HepG2 (cell line): ENCODE results near the gene CTIF. TPM values are rescaled to one million over a fixed set of nuclear protein-coding genes. Genes with fewer than 3 reads are reported as not detected.
A peak's percentile ranks its signal among the peaks of the same experiment; 100 is the strongest.

Experiments used
- ATF7 ChIP-seq, 2 experiments: fragments of 450-650 bp in 1 of 2; sonication (generic) in 1 of 2; formaldehyde crosslinking in 1 of 2; IDR thresholded peaks; 2 replicates each; pipeline versions ENCODE4 v1.4.0 to v1.6.1; 2016 to 2020; ENCODE audit warnings: antibody characterized with exemption in 1 of 2, mild to moderate bottlenecking in 1 of 2, missing genetic modification reagents in 1 of 2
- PLRG1 ChIP-seq: fragments of 450-650 bp; conservative IDR thresholded peaks from 2 replicates; pipeline ENCODE4 v1.6.1; 2016
- POGZ ChIP-seq: sonication (generic); formaldehyde crosslinking; IDR thresholded peaks from 2 replicates; pipeline ENCODE4 v1.4.0; 2020; ENCODE audit warnings: mild to moderate bottlenecking, missing genetic modification reagents
- PREB ChIP-seq: sonication (generic); formaldehyde crosslinking; IDR thresholded peaks from 2 replicates; pipeline ENCODE4 v1.4.0; 2020; ENCODE audit warnings: missing genetic modification reagents
- ZBTB38 ChIP-seq: sonication (generic); formaldehyde crosslinking; IDR thresholded peaks from 2 replicates; pipeline ENCODE4 v1.5.1; 2020; ENCODE audit warnings: mild to moderate bottlenecking, missing genetic modification reagents
- ZNF18 ChIP-seq: sonication (generic); formaldehyde crosslinking; IDR thresholded peaks from 2 replicates; pipeline ENCODE4 v1.8.0; 2022; ENCODE audit warnings: mild to moderate bottlenecking, missing genetic modification reagents; ENCODE audit not compliant: insufficient replicate concordance
- ZNF180 ChIP-seq: sonication (generic); formaldehyde crosslinking; IDR thresholded peaks from 2 replicates; pipeline ENCODE4 v1.4.0; 2020; ENCODE audit warnings: low read depth, missing genetic modification reagents, borderline replicate concordance
- ZNF263 ChIP-seq: sonication (generic); formaldehyde crosslinking; IDR thresholded peaks from 2 replicates; pipeline ENCODE4 v1.4.0; 2020; ENCODE audit warnings: missing genetic modification reagents
- ZNF605 ChIP-seq: sonication (generic); formaldehyde crosslinking; IDR thresholded peaks from 2 replicates; pipeline ENCODE4 v1.8.0; 2022; ENCODE audit warnings: mild to moderate bottlenecking, missing genetic modification reagents
- ZNF737 ChIP-seq: sonication (generic); formaldehyde crosslinking; IDR thresholded peaks from 2 replicates; pipeline ENCODE4 v1.5.0; 2020; ENCODE audit warnings: missing genetic modification reagents, mild to moderate bottlenecking, borderline replicate concordance
- ZNF766 ChIP-seq: sonication (generic); formaldehyde crosslinking; IDR thresholded peaks from 2 replicates; pipeline ENCODE4 v1.5.0; 2020; ENCODE audit warnings: missing genetic modification reagents, borderline replicate concordance
- ZNF883 ChIP-seq: sonication (generic); formaldehyde crosslinking; IDR thresholded peaks from 2 replicates; pipeline ENCODE4 v1.5.1; 2020; ENCODE audit warnings: mild to moderate bottlenecking, missing genetic modification reagents; ENCODE audit errors: not compliant biosample characterization
- ZZZ3 ChIP-seq: sonication (generic); formaldehyde crosslinking; IDR thresholded peaks from 2 replicates; pipeline ENCODE4 v1.4.0; 2020; ENCODE audit warnings: missing genetic modification reagents, mild to moderate bottlenecking, borderline replicate concordance
- polyA plus RNA-seq, 8 experiments: library from polyadenylated mRNA; depleted of rRNA in 3 of 8; stranded (reverse) in 7 of 8; unstranded in 1 of 8; fragments of >200 nt; fragmentation: Illumina TruSeq in 4 of 8; extraction: Trizol in 4 of 8; gene quantifications; 2 replicates each; pipeline versions ENCODE4 v1.2.1 to v1.2.3, GENCODE V29; 2011 to 2016; ENCODE audit warnings: low read depth in 4 of 8, missing spikeins in 1 of 8, mixed read lengths in 1 of 8; ENCODE audit not compliant: insufficient read depth in 1 of 8
- total RNA-seq, 5 experiments: library from RNA; depleted of rRNA; stranded (reverse); fragments of >200 nt; fragmentation: Illumina TruSeq; extraction: Trizol; gene quantifications; 2 replicates each; pipeline ENCODE4 v1.2.3, GENCODE V29; 2016; ENCODE audit warnings: low read depth in 1 of 5
- TF ChIP-seq, protein P1 (sequence below): sonication (generic); formaldehyde crosslinking; IDR thresholded peaks from 2 replicates; pipeline ENCODE4 v1.4.0; 2020; ENCODE audit warnings: missing genetic modification reagents, borderline replicate concordance
- TF ChIP-seq, protein P2 (sequence below): IDR thresholded peaks from 2 replicates; pipeline ENCODE4 v1.6.1; 2016; ENCODE audit warnings: missing compliant biosample characterization, missing genetic modification reagents, borderline replicate concordance
- TF ChIP-seq, protein P3 (sequence below): sonication (generic); formaldehyde crosslinking; IDR thresholded peaks from 2 replicates; pipeline ENCODE4 v1.4.0; 2020; ENCODE audit warnings: missing genetic modification reagents, borderline replicate concordance

Gene CTIF
- total and polyA plus RNA-seq, 2 of the 13 experiments (the other 11 are each of a cell fraction or from before 2014, with no cell fraction given), result 18.2 to 28.0 TPM

- TF ChIP-seq PREB (CRISPR knock-in tag) (no peak), ZNF180 (no peak), POGZ (no peak), ZBTB38 (CRISPR knock-in tag) (0 out of 2 replicates have a peak, but pooled peaks have one; percentile 13), ZNF766 (CRISPR knock-in tag) (no peak), ZNF263 (CRISPR knock-in tag) (no peak), PLRG1 (no peak), ZNF737 (CRISPR knock-in tag) (no peak), ZZZ3 (CRISPR knock-in tag) (no peak), ATF7 (IDR thresholded peaks at IDR 0.05) (no peak), ATF7 (CRISPR knock-in tag; IDR thresholded peaks at IDR 0.05) (no peak), ZNF605 (CRISPR knock-in tag) (no peak), ZNF18 (CRISPR knock-in tag) (peak; percentile 47), ZNF883 (no peak)
- TF ChIP-seq, protein P1, sequence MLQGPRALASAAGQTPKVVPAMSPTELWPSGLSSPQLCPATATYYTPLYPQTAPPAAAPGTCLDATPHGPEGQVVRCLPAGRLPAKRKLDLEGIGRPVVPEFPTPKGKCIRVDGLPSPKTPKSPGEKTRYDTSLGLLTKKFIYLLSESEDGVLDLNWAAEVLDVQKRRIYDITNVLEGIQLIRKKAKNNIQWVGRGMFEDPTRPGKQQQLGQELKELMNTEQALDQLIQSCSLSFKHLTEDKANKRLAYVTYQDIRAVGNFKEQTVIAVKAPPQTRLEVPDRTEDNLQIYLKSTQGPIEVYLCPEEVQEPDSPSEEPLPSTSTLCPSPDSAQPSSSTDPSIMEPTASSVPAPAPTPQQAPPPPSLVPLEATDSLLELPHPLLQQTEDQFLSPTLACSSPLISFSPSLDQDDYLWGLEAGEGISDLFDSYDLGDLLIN (CRISPR knock-in tag), result no peak
- TF ChIP-seq, protein P2, sequence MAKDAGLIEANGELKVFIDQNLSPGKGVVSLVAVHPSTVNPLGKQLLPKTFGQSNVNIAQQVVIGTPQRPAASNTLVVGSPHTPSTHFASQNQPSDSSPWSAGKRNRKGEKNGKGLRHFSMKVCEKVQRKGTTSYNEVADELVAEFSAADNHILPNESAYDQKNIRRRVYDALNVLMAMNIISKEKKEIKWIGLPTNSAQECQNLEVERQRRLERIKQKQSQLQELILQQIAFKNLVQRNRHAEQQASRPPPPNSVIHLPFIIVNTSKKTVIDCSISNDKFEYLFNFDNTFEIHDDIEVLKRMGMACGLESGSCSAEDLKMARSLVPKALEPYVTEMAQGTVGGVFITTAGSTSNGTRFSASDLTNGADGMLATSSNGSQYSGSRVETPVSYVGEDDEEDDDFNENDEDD (CRISPR knock-in tag), result no peak
- TF ChIP-seq, protein P3, sequence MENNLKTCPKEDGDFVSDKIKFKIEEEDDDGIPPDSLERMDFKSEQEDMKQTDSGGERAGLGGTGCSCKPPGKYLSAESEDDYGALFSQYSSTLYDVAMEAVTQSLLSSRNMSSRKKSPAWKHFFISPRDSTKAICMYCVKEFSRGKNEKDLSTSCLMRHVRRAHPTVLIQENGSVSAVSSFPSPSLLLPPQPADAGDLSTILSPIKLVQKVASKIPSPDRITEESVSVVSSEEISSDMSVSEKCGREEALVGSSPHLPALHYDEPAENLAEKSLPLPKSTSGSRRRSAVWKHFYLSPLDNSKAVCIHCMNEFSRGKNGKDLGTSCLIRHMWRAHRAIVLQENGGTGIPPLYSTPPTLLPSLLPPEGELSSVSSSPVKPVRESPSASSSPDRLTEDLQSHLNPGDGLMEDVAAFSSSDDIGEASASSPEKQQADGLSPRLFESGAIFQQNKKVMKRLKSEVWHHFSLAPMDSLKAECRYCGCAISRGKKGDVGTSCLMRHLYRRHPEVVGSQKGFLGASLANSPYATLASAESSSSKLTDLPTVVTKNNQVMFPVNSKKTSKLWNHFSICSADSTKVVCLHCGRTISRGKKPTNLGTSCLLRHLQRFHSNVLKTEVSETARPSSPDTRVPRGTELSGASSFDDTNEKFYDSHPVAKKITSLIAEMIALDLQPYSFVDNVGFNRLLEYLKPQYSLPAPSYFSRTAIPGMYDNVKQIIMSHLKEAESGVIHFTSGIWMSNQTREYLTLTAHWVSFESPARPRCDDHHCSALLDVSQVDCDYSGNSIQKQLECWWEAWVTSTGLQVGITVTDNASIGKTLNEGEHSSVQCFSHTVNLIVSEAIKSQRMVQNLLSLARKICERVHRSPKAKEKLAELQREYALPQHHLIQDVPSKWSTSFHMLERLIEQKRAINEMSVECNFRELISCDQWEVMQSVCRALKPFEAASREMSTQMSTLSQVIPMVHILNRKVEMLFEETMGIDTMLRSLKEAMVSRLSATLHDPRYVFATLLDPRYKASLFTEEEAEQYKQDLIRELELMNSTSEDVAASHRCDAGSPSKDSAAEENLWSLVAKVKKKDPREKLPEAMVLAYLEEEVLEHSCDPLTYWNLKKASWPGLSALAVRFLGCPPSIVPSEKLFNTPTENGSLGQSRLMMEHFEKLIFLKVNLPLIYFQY (CRISPR knock-in tag), result peak; percentile 13; the same call in 1 of the 2 replicates
Observed at GRCh38 chr18:48781988-48782363, 243.1 kb downstream of the CTIF start (continued).
